ENCODE data around the gene DUSP10.

The DUSP10 gene

GRCh38 chr1:221762121-221762520 is 20.2 kb upstream of the DUSP10 start:
- DNase-seq (ENCODE audit: low spot score) = no peak

DNA sequence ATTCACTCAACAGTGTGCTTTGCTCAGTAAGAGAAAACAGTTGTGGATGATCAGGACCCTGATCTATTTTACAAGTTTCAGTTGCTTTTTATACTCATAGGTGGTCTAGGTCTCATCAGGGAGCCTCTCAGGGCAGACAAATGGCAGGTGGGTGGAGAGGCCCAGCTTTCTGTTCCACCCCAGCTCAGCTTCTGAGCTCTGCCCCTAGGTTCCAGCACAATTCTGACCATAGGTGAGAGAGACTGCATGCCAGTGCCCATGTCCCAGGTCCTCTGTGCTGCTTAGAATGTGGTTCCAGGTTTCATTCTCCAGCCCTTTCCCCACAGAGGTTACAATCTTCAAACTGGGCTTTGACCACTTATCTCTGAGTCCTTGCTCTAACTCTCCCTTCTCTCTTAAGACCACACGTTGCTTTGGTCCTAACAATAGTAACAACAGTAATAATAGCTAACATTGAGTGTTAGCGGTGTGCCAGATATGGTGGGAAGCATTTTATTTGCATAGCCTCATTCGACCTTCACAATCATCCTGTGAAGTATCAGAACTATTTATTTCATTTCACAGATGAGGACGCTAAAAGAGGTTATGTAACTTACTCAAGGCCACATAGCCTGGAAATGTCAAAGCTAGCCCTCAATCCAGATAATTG is 19.6 kb upstream of the DUSP10 start:
- DNase-seq (ENCODE audit: low spot score) = no peak

DNA sequence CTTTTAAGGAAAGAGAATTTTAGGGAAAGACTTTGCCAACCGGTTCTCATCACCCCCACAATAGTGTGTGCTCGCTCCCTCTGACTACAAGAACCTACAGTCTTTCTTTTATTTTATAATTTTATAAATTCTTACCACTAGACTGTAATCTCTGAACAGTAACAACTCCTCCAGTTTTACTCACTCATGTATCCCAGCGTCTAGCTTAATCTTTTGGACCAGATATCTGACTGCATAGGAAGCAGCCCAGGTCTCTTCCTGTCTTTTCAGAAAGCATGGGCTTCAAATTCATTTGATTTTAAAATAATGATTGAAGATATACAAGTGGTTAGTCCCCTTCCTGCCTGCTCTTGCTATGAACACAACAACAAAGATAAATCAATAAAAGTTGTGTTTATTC is 19.0 kb upstream of the DUSP10 start:
- DNase-seq (ENCODE audit: low spot score) = no peak

DNA sequence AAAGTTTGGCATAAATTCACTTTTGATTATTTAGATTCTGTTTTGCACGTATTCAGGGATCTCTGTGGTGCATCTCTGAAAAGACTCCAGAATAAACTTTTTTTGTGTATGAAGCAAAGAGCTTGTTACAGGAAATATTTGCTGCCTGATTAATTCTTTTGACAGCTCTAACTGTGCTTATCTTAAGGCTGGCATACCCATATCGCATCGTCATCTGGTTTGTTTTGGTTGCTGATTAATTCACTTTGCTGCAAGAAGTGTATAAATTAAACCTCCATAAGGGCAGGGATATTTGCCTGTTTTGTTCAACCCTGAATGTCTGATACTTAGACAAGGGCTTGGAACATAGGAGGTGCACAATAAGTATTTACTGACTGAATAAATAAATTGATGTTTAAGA is 17.5 kb upstream of the DUSP10 start:
- DNase-seq (ENCODE audit: low spot score) = no peak

DNA sequence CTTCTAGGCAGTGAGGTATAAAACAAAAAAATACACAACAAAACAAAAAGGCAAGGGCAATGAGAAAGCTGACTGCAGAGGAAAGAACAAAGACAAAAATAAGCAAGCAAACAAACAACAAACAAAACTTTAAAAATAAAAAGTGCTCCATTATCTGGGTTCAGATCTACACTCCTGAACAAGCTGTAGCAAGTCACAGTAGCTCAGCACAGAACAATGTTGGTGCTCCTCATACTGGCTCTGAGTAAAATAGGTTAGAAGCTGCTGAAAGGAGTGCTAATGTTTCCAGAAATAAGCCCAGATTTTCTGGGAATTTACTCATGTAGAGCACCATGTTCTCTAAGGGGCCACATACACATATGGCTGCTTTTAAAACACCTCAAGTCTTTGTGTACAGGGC is 16.6 kb upstream of the DUSP10 start:
- no peak for DNase-seq (ENCODE audit: low spot score)

GRCh38 chr1:221756830-221757551 is 15.1 kb upstream of the DUSP10 start:
- no peak for DNase-seq (ENCODE audit: low spot score)

GRCh38 chr1:221753828-221754188 is 11.9 kb upstream of the DUSP10 start:
- no peak for DNase-seq (ENCODE audit: low spot score)

DNA sequence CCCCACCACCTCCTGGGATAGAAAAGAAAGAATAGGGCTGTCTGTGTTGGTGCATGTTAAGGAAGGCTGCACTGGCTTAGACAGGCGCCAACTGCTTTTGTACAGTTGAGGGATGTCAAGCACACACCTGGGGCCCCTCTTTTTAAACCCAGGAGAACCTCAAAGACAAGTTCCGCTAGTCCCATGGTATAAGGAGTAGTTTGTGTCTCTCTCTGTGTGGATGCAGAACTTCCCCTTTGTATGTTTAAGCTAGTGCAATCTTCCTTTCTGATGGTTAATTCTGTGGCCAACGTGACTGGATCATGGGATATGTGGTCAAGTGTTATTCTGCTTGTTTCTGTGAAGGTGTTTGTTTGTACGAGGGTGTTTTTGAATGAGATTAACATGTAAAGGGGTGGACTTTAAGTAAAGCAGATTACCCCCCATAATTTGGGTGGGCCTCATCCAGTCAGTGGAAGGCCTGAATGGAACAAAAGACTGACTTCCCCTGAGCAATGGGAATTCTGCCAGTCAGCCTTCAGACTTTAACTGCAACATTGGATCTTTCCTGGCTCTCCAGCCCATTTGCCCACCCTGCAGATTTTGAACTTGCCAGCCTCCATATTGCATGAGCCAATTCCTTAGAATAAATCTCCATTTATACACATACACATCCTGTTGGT is 9.5 kb upstream of the DUSP10 start:
- no peak for DNase-seq (ENCODE audit: low spot score)

DNA sequence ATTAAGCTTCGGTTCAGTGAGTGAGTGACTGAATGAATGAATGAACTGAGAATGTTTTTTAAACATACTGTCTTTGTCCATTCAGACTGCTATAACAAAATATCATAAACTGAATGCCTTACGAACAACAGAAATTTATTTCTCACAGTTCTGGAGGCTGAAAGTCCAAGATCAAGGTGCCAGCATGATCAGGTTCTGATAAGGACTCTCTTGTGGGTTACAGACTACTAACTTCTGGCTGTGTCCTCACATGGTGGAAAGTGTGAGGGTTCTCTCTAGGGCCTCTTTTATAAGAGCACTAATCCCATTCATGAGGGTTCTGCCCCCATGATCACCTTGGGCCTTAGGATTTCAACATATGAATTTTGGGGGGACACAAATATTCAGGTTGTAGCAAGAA is 7.1 kb upstream of the DUSP10 start:
- no peak for DNase-seq (ENCODE audit: low spot score)

GRCh38 chr1:221747839-221748238 is 6.0 kb upstream of the DUSP10 start:
- no peak for DNase-seq (ENCODE audit: low spot score)

- DNase-seq (ENCODE audit: low spot score) = no peak
Observed at GRCh38 chr1:221743416-221744208, 1.7 kb upstream of the DUSP10 start.

- DNase-seq (ENCODE audit: low spot score) = peak; percentile 91
Observed at GRCh38 chr1:221742555-221743415, 896 bp upstream of the DUSP10 start.

GRCh38 chr1:221740993-221741702 is 741 bp downstream of the DUSP10 start:
- peak; percentile 72 for DNase-seq (ENCODE audit: low spot score)

- DNase-seq (ENCODE audit: low spot score) = no peak
Observed at GRCh38 chr1:221740369-221740992, 1.4 kb downstream of the DUSP10 start.

DNA sequence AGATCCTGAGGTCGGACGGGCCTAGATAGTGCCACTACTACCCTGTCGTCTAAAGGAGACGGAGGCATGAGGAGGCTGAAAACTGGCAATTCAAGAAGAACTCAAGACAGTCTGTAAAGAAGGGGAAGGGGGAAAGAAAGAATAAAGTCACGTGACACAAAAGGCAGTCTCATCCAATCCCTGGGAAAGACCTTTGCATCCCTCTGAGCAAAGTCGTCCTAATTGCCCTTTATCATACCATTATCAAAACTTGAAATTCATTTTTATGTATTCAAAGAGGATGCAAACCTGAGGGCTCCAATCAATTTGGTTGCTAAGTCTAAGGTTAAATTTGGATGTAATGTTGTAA is 2.2 kb downstream of the DUSP10 start:
- DNase-seq (ENCODE audit: low spot score) = no peak

GRCh38 chr1:221739018-221739676 is 2.7 kb downstream of the DUSP10 start:
- no peak for DNase-seq (ENCODE audit: low spot score)

GRCh38 chr1:221736714-221737113 is 5.2 kb downstream of the DUSP10 start:
- no peak for DNase-seq (ENCODE audit: low spot score)

GRCh38 chr1:221735999-221736398 is 5.9 kb downstream of the DUSP10 start:
- DNase-seq (ENCODE audit: low spot score) = no peak

GRCh38 chr1:221734187-221734586 is 7.7 kb downstream of the DUSP10 start:
- no peak for DNase-seq (ENCODE audit: low spot score)

- no peak for DNase-seq (ENCODE audit: low spot score)
Observed at GRCh38 chr1:221732052-221732451, 9.8 kb downstream of the DUSP10 start.

Data from left forelimb (tissue), 1 donor.